K562 (cell line): ENCODE data around the gene TNRC6B. TPM values are rescaled to one million over a fixed set of nuclear protein-coding genes. Genes with fewer than 3 reads are reported as not detected.

ENCODE experiments used
- ATAC-seq: fragments of 200-7000 bp; cut with Tn5 transposase; 3 replicates; pipeline ENCODE4 v1.9.1; 2020; ENCODE audit warnings: moderate library complexity
- BruUV-seq: library from RNA; stranded (reverse); fragments of 400-500 nt; replicated peaks from 2 replicates; lab custom pipeline; 2021; lab: Mats Ljungman, UMichigan
- CTCF ChIA-PET: fragments of 300-600 bp; formaldehyde crosslinking; extraction: SDS; loops from one replicate; lab custom pipeline; 2021; ENCODE audit warnings: low intra/inter-chr PET ratio; lab: Yijun Ruan, JAX
- POLR2A ChIA-PET: fragments of 300-600, 350-650 bp; sonication (Branson Sonifier 250); formaldehyde crosslinking; extraction: SDS; loops from one replicate; lab custom pipeline; 2021; ENCODE audit warnings: antibody characterized with exemption, inconsistent platforms; lab: Yijun Ruan, JAX
- DNase-seq, 4 experiments: peaks; one replicate each; pipeline versions ENCODE4 v3.0.0 to v3.0.0-alpha.2; 2011 to 2018; ENCODE audit warnings: low spot score in 3 of 4, mixed read lengths in 3 of 4; ENCODE audit errors: extremely low read depth in 1 of 4
- FAIRE-seq: peaks from 2 replicates; lab custom pipeline; 2011; peaks lifted over from hg19 to GRCh38; lab: Jason Lieb, UNC
- H2AFZ ChIP-seq: 2 replicates; pipeline ENCODE4 v1.6.0; 2011; ENCODE audit warnings: low read depth, low read length, control low read depth, inconsistent platforms
- H3K27ac ChIP-seq: fragments of 200-600 bp; 3 replicates; pipeline ENCODE4 v1.8.0; 2011; ENCODE audit warnings: low read depth, mild to moderate bottlenecking, control low read depth, inconsistent platforms, low read length, moderate library complexity, mixed read lengths; ENCODE audit errors: extremely low read depth
- H3K27me3 ChIP-seq, 2 experiments: fragments of 300-600 bp in 1 of 2; 2 replicates in 1 of 2; 3 replicates in 1 of 2; pipeline versions ENCODE4 v1.6.0 to v1.8.0; 2011; ENCODE audit warnings: inconsistent platforms in 2 of 2, low read length in 2 of 2, mild to moderate bottlenecking in 1 of 2, mixed read lengths in 1 of 2, moderate library complexity in 1 of 2; ENCODE audit not compliant: control insufficient read depth in 2 of 2, insufficient read depth in 2 of 2
- H3K36me3 ChIP-seq: fragments of 300-600 bp; 3 replicates; pipeline ENCODE4 v1.8.0; 2011; ENCODE audit warnings: mild to moderate bottlenecking, low read length, inconsistent platforms; ENCODE audit not compliant: control insufficient read depth, insufficient read depth
- H3K4me1 ChIP-seq, 2 experiments: fragments of 200-600 bp in 1 of 2; replicated peaks in 1 of 2; 2 replicates in 1 of 2; 3 replicates in 1 of 2; pipeline versions ENCODE4 v1.5.1 to v1.8.0; 2011; ENCODE audit warnings: inconsistent platforms in 2 of 2, low read length in 2 of 2, mild to moderate bottlenecking in 1 of 2, mixed read lengths in 1 of 2, moderate library complexity in 1 of 2; ENCODE audit not compliant: control insufficient read depth in 2 of 2, insufficient read depth in 2 of 2
- H3K4me2 ChIP-seq: 2 replicates; pipeline ENCODE4 v1.6.1; 2011; ENCODE audit warnings: low read length, control low read depth, inconsistent platforms, mixed read lengths; ENCODE audit not compliant: insufficient read depth
- H3K4me3 ChIP-seq: fragments of 200-600 bp; sonication (generic), shearing (Covaris generic); 2 replicates; pipeline ENCODE4 v1.5.1; 2016; ENCODE audit warnings: control low read depth, inconsistent platforms
- H3K79me2 ChIP-seq: fragments of 200-600 bp; 3 replicates; pipeline ENCODE4 v1.8.0; 2011; ENCODE audit warnings: low read length, inconsistent platforms; ENCODE audit not compliant: control insufficient read depth, insufficient read depth
- H3K9ac ChIP-seq, 2 experiments: 2 replicates each; pipeline versions ENCODE4 v1.6.0 to v1.6.1; 2011; ENCODE audit warnings: low read depth in 2 of 2, low read length in 2 of 2, control low read depth in 1 of 2, inconsistent platforms in 1 of 2, mild to moderate bottlenecking in 1 of 2, mixed read lengths in 1 of 2; ENCODE audit not compliant: insufficient read depth in 1 of 2
- H3K9me1 ChIP-seq: one replicate; pipeline ENCODE4 v1.6.0; 2011; ENCODE audit warnings: inconsistent platforms, mild to moderate bottlenecking, low read length, moderate library complexity; ENCODE audit not compliant: control insufficient read depth, insufficient read depth
- H3K9me3 ChIP-seq: replicated peaks from 2 replicates; pipeline ENCODE4 v1.5.1; 2011; ENCODE audit warnings: low read depth, low read length, inconsistent platforms; ENCODE audit not compliant: control insufficient read depth, insufficient read depth
- H4K20me1 ChIP-seq: replicated peaks from 2 replicates; pipeline ENCODE4 v1.6.1; 2011; ENCODE audit warnings: low read length, inconsistent platforms, mixed read lengths; ENCODE audit not compliant: control insufficient read depth, insufficient read depth
- ETV1 ChIP-seq: fragments of 450-650 bp; conservative IDR thresholded peaks from 2 replicates; pipeline ENCODE4 v1.6.1; 2016; ENCODE audit warnings: missing genetic modification characterization, control low read depth, low read depth, missing compliant biosample characterization
- HDAC1 ChIP-seq, 2 experiments: fragments of 450-650 bp; IDR thresholded peaks; 2 replicates each; pipeline ENCODE4 v1.6.1; 2016 to 2017; ENCODE audit warnings: inconsistent platforms in 1 of 2, mild to moderate bottlenecking in 1 of 2, moderate library complexity in 1 of 2
- HMG20A ChIP-seq: fragments of 450-650 bp; formaldehyde crosslinking; conservative IDR thresholded peaks from 2 replicates; pipeline ENCODE4 v1.4.0; 2020; ENCODE audit warnings: mild to moderate bottlenecking, mixed read lengths
- HNRNPUL1 ChIP-seq: fragments of 200-400 bp; formaldehyde crosslinking; IDR thresholded peaks from 2 replicates; pipeline ENCODE4 v1.6.1; 2017; ENCODE audit warnings: low read length
- KAT2B ChIP-seq: IDR thresholded peaks from one replicate; pipeline ENCODE4 v1.6.1; 2012; ENCODE audit warnings: low read depth, mild to moderate bottlenecking, control low read depth, inconsistent platforms, low read length, moderate library complexity
- STAG1 ChIP-seq: sonication (generic); formaldehyde crosslinking; IDR thresholded peaks from 2 replicates; pipeline ENCODE4 v1.5.0; 2020; ENCODE audit warnings: missing genetic modification reagents, borderline replicate concordance
- TFAM ChIP-seq: fragments of 250-450 bp; sonication (Bioruptor Pico); conservative IDR thresholded peaks from 2 replicates; pipeline ENCODE4 v1.5.0; 2021; ENCODE audit warnings: mild to moderate bottlenecking, moderate library complexity
- ZNF282 ChIP-seq: sonication (generic); formaldehyde crosslinking; IDR thresholded peaks from 2 replicates; pipeline ENCODE4 v1.8.1; 2023; ENCODE audit warnings: missing genetic modification reagents
- ZNF586 ChIP-seq: fragments of 450-650 bp; formaldehyde crosslinking; conservative IDR thresholded peaks from 2 replicates; pipeline ENCODE4 v1.4.0; 2020; ENCODE audit warnings: mild to moderate bottlenecking, moderate library complexity
- whole genome bisulfite sequencing: fragments of 100-300 bp; shearing (Covaris generic); methylation state at CpG from one replicate; pipeline ENCODE4 v1.1.6; 2016; ENCODE audit warnings: low coverage, mixed read lengths; ENCODE audit not compliant: insufficient coverage; ENCODE audit errors: missing lambda C conversion rate; 5-methylcytosine and 5-hydroxymethylcytosine counted together
- in situ Hi-C: fragments of 300-500 bp; cut with MboI; formaldehyde crosslinking; loops from 4 replicates; pipeline ENCODE4 v1.15.0; 2018; ENCODE audit warnings: inconsistent platforms, mixed read lengths
- intact Hi-C: fragments of 100-400 bp; cut with micrococcal nuclease; formaldehyde crosslinking; loops from 2 replicates; pipeline ENCODE4 v1.14.2; 2022
- polyA plus RNA-seq, 8 experiments: library from polyadenylated mRNA; depleted of rRNA in 4 of 8; stranded (reverse) in 5 of 8; unstranded in 3 of 8; fragments of >200 nt; fragmentation: Nextera tagmentation in 2 of 8; fragmentation: Illumina TruSeq in 1 of 8; extraction: Ambion mirVana in 2 of 8; extraction: Trizol in 1 of 8; gene quantifications; 2 replicates each; pipeline versions ENCODE4 v1.2.1 to v1.2.3, GENCODE V29; 2011 to 2014; ENCODE audit warnings: inconsistent platforms in 1 of 8, missing spikeins in 1 of 8
- total RNA-seq, 7 experiments: library from RNA; depleted of rRNA in 6 of 7; stranded (reverse); fragments of >200 nt in 6 of 7; fragmentation: Illumina TruSeq in 2 of 7; extraction: Trizol in 2 of 7; gene quantifications; 2 replicates each; pipeline versions ENCODE4 v1.2.1 to v1.2.3, GENCODE V29; 2011 to 2021; ENCODE audit warnings: low replicate concordance in 1 of 7
- TF ChIP-seq, protein P1 (sequence below): sonication (generic); formaldehyde crosslinking; IDR thresholded peaks from 2 replicates; pipeline ENCODE4 v1.8.0; 2022; ENCODE audit warnings: mild to moderate bottlenecking, missing genetic modification reagents, borderline replicate concordance
- TF ChIP-seq, protein P2 (sequence below): fragments of 450-650 bp; IDR thresholded peaks from 2 replicates; pipeline ENCODE4 v1.6.1; 2016; ENCODE audit warnings: low read depth, mild to moderate bottlenecking, moderate library complexity
- TF ChIP-seq, protein P3 (sequence below), 3 experiments: fragments of 200-800 bp in 1 of 3; fragments of 250-450 bp in 1 of 3; fragments of 450-650 bp in 1 of 3; sonication (Bioruptor Pico) in 1 of 3; sonication (Bioruptor generic) in 1 of 3; formaldehyde crosslinking in 1 of 3; IDR thresholded peaks; 2 replicates each; pipeline versions ENCODE4 v1.6.1 to v1.8.0; 2016 to 2022; ENCODE audit warnings: mild to moderate bottlenecking in 2 of 3, missing genetic modification characterization in 2 of 3, missing compliant biosample characterization in 1 of 3, moderate library complexity in 1 of 3
- TF ChIP-seq, protein P4 (sequence below): fragments of 450-650 bp; formaldehyde crosslinking; IDR thresholded peaks from 2 replicates; pipeline ENCODE4 v1.4.0; 2022; ENCODE audit warnings: missing genetic modification characterization

TNRC6B gene
- total and polyA plus RNA-seq, 9 of the 15 experiments (the other 6 are each of a cell fraction or from before 2014, with no cell fraction given): 0.96 to 18.8 (median 10.8) TPM

DNA sequence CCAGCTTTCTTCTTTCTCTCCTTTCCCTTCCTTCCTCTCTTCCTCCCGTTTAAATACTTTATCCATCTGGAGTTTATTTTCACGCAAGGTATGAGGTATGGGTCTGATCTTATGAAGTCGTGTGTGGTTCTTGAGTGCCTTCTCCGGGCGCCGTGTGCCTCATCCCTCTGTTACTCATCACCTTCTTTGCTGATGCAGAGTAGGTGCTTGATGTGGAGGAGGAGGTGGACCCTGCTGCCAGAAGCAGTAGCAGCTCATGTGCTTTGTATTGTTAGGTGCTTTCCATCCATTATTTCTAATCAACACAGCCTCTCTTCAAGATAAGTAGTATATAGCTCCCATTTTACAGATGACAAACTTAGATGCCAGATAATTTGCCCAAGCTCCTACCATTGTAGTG is 47.0 kb downstream of the TNRC6B start:
- no peak for ATAC-seq
- H3K79me2 ChIP-seq: peaks cover 61% of the 10 kb centered on the region
- no peak for TF ChIP-seq HDAC1 (IDR thresholded peaks at IDR 0.05)
- TF ChIP-seq ETV1: no peak
- no peak for TF ChIP-seq STAG1 (CRISPR knock-in tag)
- TF ChIP-seq, protein P1, sequence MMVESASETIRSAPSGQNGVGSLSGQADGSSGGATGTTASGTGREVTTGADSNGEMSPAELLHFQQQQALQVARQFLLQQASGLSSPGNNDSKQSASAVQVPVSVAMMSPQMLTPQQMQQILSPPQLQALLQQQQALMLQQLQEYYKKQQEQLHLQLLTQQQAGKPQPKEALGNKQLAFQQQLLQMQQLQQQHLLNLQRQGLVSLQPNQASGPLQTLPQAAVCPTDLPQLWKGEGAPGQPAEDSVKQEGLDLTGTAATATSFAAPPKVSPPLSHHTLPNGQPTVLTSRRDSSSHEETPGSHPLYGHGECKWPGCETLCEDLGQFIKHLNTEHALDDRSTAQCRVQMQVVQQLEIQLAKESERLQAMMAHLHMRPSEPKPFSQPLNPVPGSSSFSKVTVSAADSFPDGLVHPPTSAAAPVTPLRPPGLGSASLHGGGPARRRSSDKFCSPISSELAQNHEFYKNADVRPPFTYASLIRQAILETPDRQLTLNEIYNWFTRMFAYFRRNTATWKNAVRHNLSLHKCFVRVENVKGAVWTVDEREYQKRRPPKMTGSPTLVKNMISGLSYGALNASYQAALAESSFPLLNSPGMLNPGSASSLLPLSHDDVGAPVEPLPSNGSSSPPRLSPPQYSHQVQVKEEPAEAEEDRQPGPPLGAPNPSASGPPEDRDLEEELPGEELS: no peak
- no peak for TF ChIP-seq TFAM (CRISPR knock-in tag)
- TF ChIP-seq, protein P2, sequence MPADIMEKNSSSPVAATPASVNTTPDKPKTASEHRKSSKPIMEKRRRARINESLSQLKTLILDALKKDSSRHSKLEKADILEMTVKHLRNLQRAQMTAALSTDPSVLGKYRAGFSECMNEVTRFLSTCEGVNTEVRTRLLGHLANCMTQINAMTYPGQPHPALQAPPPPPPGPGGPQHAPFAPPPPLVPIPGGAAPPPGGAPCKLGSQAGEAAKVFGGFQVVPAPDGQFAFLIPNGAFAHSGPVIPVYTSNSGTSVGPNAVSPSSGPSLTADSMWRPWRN: no peak
- no peak for TF ChIP-seq ZNF586 (CRISPR knock-in tag)
- TF ChIP-seq, protein P3, sequence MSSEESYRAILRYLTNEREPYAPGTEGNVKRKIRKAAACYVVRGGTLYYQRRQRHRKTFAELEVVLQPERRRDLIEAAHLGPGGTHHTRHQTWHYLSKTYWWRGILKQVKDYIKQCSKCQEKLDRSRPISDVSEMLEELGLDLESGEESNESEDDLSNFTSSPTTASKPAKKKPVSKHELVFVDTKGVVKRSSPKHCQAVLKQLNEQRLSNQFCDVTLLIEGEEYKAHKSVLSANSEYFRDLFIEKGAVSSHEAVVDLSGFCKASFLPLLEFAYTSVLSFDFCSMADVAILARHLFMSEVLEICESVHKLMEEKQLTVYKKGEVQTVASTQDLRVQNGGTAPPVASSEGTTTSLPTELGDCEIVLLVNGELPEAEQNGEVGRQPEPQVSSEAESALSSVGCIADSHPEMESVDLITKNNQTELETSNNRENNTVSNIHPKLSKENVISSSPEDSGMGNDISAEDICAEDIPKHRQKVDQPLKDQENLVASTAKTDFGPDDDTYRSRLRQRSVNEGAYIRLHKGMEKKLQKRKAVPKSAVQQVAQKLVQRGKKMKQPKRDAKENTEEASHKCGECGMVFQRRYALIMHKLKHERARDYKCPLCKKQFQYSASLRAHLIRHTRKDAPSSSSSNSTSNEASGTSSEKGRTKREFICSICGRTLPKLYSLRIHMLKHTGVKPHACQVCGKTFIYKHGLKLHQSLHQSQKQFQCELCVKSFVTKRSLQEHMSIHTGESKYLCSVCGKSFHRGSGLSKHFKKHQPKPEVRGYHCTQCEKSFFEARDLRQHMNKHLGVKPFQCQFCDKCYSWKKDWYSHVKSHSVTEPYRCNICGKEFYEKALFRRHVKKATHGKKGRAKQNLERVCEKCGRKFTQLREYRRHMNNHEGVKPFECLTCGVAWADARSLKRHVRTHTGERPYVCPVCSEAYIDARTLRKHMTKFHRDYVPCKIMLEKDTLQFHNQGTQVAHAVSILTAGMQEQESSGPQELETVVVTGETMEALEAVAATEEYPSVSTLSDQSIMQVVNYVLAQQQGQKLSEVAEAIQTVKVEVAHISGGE (CRISPR knock-in tag; IDR thresholded peaks at IDR 0.05): no peak
- TF ChIP-seq, protein P4, sequence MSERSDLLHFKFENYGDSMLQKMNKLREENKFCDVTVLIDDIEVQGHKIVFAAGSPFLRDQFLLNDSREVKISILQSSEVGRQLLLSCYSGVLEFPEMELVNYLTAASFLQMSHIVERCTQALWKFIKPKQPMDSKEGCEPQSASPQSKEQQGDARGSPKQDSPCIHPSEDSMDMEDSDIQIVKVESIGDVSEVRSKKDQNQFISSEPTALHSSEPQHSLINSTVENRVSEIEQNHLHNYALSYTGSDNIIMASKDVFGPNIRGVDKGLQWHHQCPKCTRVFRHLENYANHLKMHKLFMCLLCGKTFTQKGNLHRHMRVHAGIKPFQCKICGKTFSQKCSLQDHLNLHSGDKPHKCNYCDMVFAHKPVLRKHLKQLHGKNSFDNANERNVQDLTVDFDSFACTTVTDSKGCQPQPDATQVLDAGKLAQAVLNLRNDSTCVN (CRISPR knock-in tag): no peak
- TF ChIP-seq HNRNPUL1: no peak
- TF ChIP-seq KAT2B: no peak
- no peak for TF ChIP-seq HMG20A
- no peak for TF ChIP-seq ZNF282 (CRISPR knock-in tag)

More for the DNA sequence above, 47.0 kb downstream of the TNRC6B start:
- BruUV-seq: no TSS peak
- Histone ChIP-seq H3K4me2 (no peak overlapping the region), H4K20me1 (0 out of 2 replicates have a peak, but pooled peaks cover 10% of the 10 kb centered on the region), H3K27ac (no peak overlapping the region), H3K27me3 (no peaks in the 10 kb centered on the region), H3K9me3 (no peaks in the 10 kb centered on the region), H3K36me3 (peaks cover 10% of the 10 kb centered on the region), H2AFZ (no peak overlapping the region), H3K9ac (no peak overlapping the region), H3K9me1 (no peaks in the 10 kb centered on the region), H3K4me1 (peaks cover 0 to 2% of the 10 kb centered on the region in 2 experiments; a peak in 2 of 5 replicates), H3K4me3 (no peak overlapping the region)
- POLR2A ChIA-PET: interaction anchor here (0.8 kb wide), 1 partner anchor 9 kb away, joined by 3 read pairs; no protein-coding TSS in a partner anchor
- no peak for FAIRE-seq
- in situ Hi-C loops (no loop called here), intact Hi-C loops (no loop called here)
- 69% methylated on average over 6 of the region's 6 CpGs for WGBS
- CTCF ChIA-PET: no interaction called here
- no peak for DNase-seq
